ENCODE data around the gene ERC2. TPM values are rescaled to one million over a fixed set of nuclear protein-coding genes. Genes with fewer than 3 reads are reported as not detected.

The ERC2 gene
- total RNA-seq, 1 experiment from 2014 or later = 0.90 TPM

- H3K9me3 ChIP-seq (ENCODE audit: low read depth, low read length, poor library complexity, severe bottlenecking) = no peaks in the 10 kb centered on the region
- CTCF ChIA-PET = no interaction called here
- intact Hi-C loops (cut with micrococcal nuclease; ENCODE audit: unreplicated experiment) = no loop called here
- H3K27ac ChIP-seq (ENCODE audit: low read depth, low read length, poor library complexity, severe bottlenecking) = no peak overlapping the region
- H3K4me1 ChIP-seq (ENCODE audit: insufficient read depth, low read length, poor library complexity, severe bottlenecking) = no peaks in the 10 kb centered on the region
- no peak overlapping the region for H3K4me3 ChIP-seq (ENCODE audit: low read depth, low read length, poor library complexity, severe bottlenecking)
- DNase-seq (ENCODE audit: low spot score) = no peak
- no peaks in the 10 kb centered on the region for H3K27me3 ChIP-seq (replicated peaks; ENCODE audit: insufficient read depth, low read depth, low read length, poor library complexity)
- H3K36me3 ChIP-seq (ENCODE audit: insufficient read depth, low read length, poor library complexity, severe bottlenecking) = no peaks in the 10 kb centered on the region
- POLR2A ChIA-PET (ENCODE audit: low non-redundant PET) = no interaction called here
- TF ChIP-seq, protein P1, sequence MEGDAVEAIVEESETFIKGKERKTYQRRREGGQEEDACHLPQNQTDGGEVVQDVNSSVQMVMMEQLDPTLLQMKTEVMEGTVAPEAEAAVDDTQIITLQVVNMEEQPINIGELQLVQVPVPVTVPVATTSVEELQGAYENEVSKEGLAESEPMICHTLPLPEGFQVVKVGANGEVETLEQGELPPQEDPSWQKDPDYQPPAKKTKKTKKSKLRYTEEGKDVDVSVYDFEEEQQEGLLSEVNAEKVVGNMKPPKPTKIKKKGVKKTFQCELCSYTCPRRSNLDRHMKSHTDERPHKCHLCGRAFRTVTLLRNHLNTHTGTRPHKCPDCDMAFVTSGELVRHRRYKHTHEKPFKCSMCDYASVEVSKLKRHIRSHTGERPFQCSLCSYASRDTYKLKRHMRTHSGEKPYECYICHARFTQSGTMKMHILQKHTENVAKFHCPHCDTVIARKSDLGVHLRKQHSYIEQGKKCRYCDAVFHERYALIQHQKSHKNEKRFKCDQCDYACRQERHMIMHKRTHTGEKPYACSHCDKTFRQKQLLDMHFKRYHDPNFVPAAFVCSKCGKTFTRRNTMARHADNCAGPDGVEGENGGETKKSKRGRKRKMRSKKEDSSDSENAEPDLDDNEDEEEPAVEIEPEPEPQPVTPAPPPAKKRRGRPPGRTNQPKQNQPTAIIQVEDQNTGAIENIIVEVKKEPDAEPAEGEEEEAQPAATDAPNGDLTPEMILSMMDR (conservative IDR thresholded peaks at IDR 0.05; ENCODE audit: low read depth, low read length) = no peak
- no peak for TF ChIP-seq EZH2 (IDR thresholded peaks at IDR 0.05; ENCODE audit: borderline replicate concordance, low read depth, low read length, poor library complexity, severe bottlenecking)
- no TSS peak for BruUV-seq (replicated peaks)
These were observed 274.7 kb downstream of the ERC2 start for GRCh38 chr3:56193519-56193918.

DNA sequence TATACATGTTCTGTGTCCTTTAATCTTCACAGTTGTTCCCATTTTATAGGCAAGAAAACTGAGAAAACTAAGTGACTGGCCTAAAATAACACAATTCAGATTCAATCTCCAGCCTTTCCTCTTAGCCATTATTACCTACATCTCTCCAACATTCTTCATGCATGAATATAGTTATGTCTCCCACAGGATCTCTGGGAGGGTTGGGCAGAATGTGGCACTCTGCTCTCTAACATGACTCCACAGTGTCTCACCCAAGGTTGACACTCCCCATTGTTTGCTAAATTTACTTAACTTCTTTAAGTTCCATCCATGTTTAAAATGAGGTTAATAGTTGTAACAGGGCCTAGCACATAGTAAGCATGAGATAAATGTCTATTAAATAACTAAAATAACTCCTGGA is 276.3 kb downstream of the ERC2 start:
- Histone ChIP-seq H3K4me1 (ENCODE audit: insufficient read depth, low read length, poor library complexity, severe bottlenecking) (no peaks in the 10 kb centered on the region), H3K4me3 (ENCODE audit: low read depth, low read length, poor library complexity, severe bottlenecking) (no peak overlapping the region), H3K27me3 (replicated peaks; ENCODE audit: insufficient read depth, low read depth, low read length, poor library complexity) (no peaks in the 10 kb centered on the region), H3K9me3 (ENCODE audit: low read depth, low read length, poor library complexity, severe bottlenecking) (no peaks in the 10 kb centered on the region), H3K27ac (ENCODE audit: low read depth, low read length, poor library complexity, severe bottlenecking) (no peak overlapping the region), H3K36me3 (ENCODE audit: insufficient read depth, low read length, poor library complexity, severe bottlenecking) (no peaks in the 10 kb centered on the region)
- ChIA-PET POLR2A (ENCODE audit: low non-redundant PET) (no interaction called here), CTCF (no interaction called here)
- TF ChIP-seq EZH2 (IDR thresholded peaks at IDR 0.05; ENCODE audit: borderline replicate concordance, low read depth, low read length, poor library complexity, severe bottlenecking) = no peak
- TF ChIP-seq, protein P1 (conservative IDR thresholded peaks at IDR 0.05; ENCODE audit: low read depth, low read length) = no peak
- intact Hi-C loops (cut with micrococcal nuclease; ENCODE audit: unreplicated experiment) = no loop called here
- BruUV-seq (replicated peaks) = no TSS peak
- DNase-seq (ENCODE audit: low spot score) = no peak

GRCh38 chr3:56190771-56191305 is 277.4 kb downstream of the ERC2 start:
- intact Hi-C loops (cut with micrococcal nuclease; ENCODE audit: unreplicated experiment) = no loop called here
- no peak for DNase-seq (ENCODE audit: low spot score)
- no peaks in the 10 kb centered on the region for H3K9me3 ChIP-seq (ENCODE audit: low read depth, low read length, poor library complexity, severe bottlenecking)
- H3K4me3 ChIP-seq (ENCODE audit: low read depth, low read length, poor library complexity, severe bottlenecking) = no peak overlapping the region
- CTCF ChIA-PET = no interaction called here
- no peak for TF ChIP-seq EZH2 (IDR thresholded peaks at IDR 0.05; ENCODE audit: borderline replicate concordance, low read depth, low read length, poor library complexity, severe bottlenecking)
- TF ChIP-seq, protein P1 (conservative IDR thresholded peaks at IDR 0.05; ENCODE audit: low read depth, low read length) = no peak
- H3K4me1 ChIP-seq (ENCODE audit: insufficient read depth, low read length, poor library complexity, severe bottlenecking) = no peaks in the 10 kb centered on the region
- BruUV-seq (replicated peaks) = no TSS peak
- H3K27ac ChIP-seq (ENCODE audit: low read depth, low read length, poor library complexity, severe bottlenecking) = no peak overlapping the region
- H3K27me3 ChIP-seq (replicated peaks; ENCODE audit: insufficient read depth, low read depth, low read length, poor library complexity) = no peaks in the 10 kb centered on the region
- no peaks in the 10 kb centered on the region for H3K36me3 ChIP-seq (ENCODE audit: insufficient read depth, low read length, poor library complexity, severe bottlenecking)
- POLR2A ChIA-PET (ENCODE audit: low non-redundant PET) = no interaction called here

Data from A673 (cell line).